ENCODE measurements around the gene KRTAP4-4.

KRTAP4-4 gene

DNA sequence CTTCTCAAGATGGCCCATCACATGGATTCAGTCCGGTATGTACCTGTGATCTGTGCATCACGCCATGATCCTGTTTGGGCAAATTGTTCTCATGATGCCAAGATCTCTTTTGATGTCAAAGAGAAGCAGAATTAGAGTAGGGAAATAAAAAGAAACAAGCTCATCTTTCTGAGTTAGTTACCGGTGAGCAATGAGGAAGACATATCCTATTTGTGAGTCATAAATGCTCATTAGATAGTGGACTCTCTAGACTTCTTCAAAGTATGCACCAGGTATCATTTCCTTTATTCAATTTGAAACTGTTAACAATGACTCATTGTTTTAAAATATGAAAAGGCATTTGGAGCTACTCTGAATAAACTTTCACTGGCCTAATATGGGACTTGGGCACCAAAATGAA, 28.6 kb downstream of the KRTAP4-4 start:
- no peaks in the 10 kb centered on the region for H3K9me3 ChIP-seq (ENCODE audit: control insufficient read depth, insufficient read depth, low read depth, low read length)
- H3K36me3 ChIP-seq (ENCODE audit: control insufficient read depth in 2 of 2, insufficient read depth in 1 of 2, low read length in 2 of 2): no peaks in the 10 kb centered on the region
- H3K27ac ChIP-seq (ENCODE audit: extremely low read depth, low read depth, low read length): no peak overlapping the region
- no peak overlapping the region for H3K4me3 ChIP-seq (ENCODE audit: low read depth, low read length)
- POLR2A ChIA-PET: no interaction called here
- CTCF ChIA-PET: interaction anchor here (0.8 to 1.3 kb wide), 2 partner anchors 190 to 328 kb away, joined by 3 to 6 read pairs; no protein-coding TSS in a partner anchor
- H3K4me1 ChIP-seq (ENCODE audit: control insufficient read depth, insufficient read depth, low read length): no peaks in the 10 kb centered on the region
- TF ChIP-seq, protein P1, sequence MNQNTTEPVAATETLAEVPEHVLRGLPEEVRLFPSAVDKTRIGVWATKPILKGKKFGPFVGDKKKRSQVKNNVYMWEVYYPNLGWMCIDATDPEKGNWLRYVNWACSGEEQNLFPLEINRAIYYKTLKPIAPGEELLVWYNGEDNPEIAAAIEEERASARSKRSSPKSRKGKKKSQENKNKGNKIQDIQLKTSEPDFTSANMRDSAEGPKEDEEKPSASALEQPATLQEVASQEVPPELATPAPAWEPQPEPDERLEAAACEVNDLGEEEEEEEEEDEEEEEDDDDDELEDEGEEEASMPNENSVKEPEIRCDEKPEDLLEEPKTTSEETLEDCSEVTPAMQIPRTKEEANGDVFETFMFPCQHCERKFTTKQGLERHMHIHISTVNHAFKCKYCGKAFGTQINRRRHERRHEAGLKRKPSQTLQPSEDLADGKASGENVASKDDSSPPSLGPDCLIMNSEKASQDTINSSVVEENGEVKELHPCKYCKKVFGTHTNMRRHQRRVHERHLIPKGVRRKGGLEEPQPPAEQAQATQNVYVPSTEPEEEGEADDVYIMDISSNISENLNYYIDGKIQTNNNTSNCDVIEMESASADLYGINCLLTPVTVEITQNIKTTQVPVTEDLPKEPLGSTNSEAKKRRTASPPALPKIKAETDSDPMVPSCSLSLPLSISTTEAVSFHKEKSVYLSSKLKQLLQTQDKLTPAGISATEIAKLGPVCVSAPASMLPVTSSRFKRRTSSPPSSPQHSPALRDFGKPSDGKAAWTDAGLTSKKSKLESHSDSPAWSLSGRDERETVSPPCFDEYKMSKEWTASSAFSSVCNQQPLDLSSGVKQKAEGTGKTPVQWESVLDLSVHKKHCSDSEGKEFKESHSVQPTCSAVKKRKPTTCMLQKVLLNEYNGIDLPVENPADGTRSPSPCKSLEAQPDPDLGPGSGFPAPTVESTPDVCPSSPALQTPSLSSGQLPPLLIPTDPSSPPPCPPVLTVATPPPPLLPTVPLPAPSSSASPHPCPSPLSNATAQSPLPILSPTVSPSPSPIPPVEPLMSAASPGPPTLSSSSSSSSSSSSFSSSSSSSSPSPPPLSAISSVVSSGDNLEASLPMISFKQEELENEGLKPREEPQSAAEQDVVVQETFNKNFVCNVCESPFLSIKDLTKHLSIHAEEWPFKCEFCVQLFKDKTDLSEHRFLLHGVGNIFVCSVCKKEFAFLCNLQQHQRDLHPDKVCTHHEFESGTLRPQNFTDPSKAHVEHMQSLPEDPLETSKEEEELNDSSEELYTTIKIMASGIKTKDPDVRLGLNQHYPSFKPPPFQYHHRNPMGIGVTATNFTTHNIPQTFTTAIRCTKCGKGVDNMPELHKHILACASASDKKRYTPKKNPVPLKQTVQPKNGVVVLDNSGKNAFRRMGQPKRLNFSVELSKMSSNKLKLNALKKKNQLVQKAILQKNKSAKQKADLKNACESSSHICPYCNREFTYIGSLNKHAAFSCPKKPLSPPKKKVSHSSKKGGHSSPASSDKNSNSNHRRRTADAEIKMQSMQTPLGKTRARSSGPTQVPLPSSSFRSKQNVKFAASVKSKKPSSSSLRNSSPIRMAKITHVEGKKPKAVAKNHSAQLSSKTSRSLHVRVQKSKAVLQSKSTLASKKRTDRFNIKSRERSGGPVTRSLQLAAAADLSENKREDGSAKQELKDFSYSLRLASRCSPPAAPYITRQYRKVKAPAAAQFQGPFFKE (tag by site-specific recombination; IDR thresholded peaks at IDR 0.05; ENCODE audit: borderline replicate concordance): no peak
- TF ChIP-seq ZNF610 (tag by site-specific recombination; IDR thresholded peaks at IDR 0.05; ENCODE audit: borderline replicate concordance) (no peak), ZSCAN23 (tag by site-specific recombination; IDR thresholded peaks at IDR 0.05) (no peak), ZNF174 (tag by site-specific recombination; IDR thresholded peaks at IDR 0.05) (no peak), KLF10 (tag by site-specific recombination; IDR thresholded peaks at IDR 0.05) (no peak), KLF7 (tag by site-specific recombination; IDR thresholded peaks at IDR 0.05; ENCODE audit: borderline replicate concordance) (no peak), ZNF473 (tag by site-specific recombination; IDR thresholded peaks at IDR 0.05) (no peak), SP7 (tag by site-specific recombination; IDR thresholded peaks at IDR 0.05) (no peak), TCF7L2 (IDR thresholded peaks at IDR 0.05; ENCODE audit: borderline replicate concordance, low read depth, low read length) (no peak), PRDM1 (tag by site-specific recombination; IDR thresholded peaks at IDR 0.05) (no peak)
- TF ChIP-seq, protein P2, sequence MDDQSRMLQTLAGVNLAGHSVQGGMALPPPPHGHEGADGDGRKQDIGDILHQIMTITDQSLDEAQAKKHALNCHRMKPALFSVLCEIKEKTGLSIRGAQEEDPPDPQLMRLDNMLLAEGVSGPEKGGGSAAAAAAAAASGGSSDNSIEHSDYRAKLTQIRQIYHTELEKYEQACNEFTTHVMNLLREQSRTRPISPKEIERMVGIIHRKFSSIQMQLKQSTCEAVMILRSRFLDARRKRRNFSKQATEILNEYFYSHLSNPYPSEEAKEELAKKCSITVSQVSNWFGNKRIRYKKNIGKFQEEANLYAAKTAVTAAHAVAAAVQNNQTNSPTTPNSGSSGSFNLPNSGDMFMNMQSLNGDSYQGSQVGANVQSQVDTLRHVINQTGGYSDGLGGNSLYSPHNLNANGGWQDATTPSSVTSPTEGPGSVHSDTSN (CRISPR knock-in tag; IDR thresholded peaks at IDR 0.05): no peak
- TF ChIP-seq, protein P3, sequence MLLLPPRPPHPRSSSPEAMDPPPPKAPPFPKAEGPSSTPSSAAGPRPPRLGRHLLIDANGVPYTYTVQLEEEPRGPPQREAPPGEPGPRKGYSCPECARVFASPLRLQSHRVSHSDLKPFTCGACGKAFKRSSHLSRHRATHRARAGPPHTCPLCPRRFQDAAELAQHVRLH (tag by site-specific recombination; IDR thresholded peaks at IDR 0.05): no peak
- TF ChIP-seq, protein P4, sequence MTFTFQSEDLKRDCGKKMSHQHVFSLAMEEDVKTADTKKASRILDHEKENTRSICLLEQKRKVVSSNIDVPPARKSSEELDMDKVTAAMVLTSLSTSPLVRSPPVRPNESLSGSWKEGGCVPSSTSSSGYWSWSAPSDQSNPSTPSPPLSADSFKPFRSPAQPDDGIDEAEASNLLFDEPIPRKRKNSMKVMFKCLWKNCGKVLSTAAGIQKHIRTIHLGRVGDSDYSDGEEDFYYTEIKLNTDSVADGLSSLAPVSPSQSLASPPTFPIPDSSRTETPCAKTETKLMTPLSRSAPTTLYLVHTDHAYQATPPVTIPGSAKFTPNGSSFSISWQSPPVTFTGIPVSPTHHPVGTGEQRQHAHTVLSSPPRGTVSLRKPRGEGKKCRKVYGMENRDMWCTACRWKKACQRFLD (tag by site-specific recombination; IDR thresholded peaks at IDR 0.05): no peak

DNA sequence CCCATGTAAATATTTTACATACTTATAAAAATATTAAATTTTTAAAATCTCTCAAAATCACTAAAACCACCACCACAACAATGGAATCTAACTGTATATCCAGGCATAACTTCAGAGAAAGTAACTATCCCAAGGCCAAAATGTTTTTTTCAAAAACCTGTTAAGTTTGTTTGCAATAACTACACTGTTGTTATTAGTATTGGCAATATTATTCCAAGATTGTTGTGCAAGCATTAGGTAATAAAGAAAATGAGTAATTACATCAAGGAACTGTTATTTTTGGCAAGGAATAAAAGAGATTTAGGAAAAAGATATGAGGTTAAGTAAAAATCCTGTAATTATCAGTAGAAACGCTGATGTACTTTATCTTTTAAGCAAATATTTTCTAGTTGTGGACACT, 33.2 kb downstream of the KRTAP4-4 start:
- ChIA-PET POLR2A (no interaction called here), CTCF (interaction anchor here (0.7 kb wide), 1 partner anchor 332 kb away, joined by 3 read pairs; no protein-coding TSS in a partner anchor)
- TF ChIP-seq ZNF423 (tag by site-specific recombination; IDR thresholded peaks at IDR 0.05): no peak
- TF ChIP-seq, protein P2 (CRISPR knock-in tag; IDR thresholded peaks at IDR 0.05): no peak
- no peak for TF ChIP-seq GLI2 (tag by site-specific recombination; IDR thresholded peaks at IDR 0.05; ENCODE audit: borderline replicate concordance, low read depth)
- no peak for TF ChIP-seq ZBTB7A (tag by site-specific recombination; IDR thresholded peaks at IDR 0.05; ENCODE audit: low read depth)
- TF ChIP-seq SCRT2 (tag by site-specific recombination; IDR thresholded peaks at IDR 0.05): no peak
- no peak for TF ChIP-seq ZBTB48 (tag by site-specific recombination; IDR thresholded peaks at IDR 0.05)
- TF ChIP-seq, protein P5, sequence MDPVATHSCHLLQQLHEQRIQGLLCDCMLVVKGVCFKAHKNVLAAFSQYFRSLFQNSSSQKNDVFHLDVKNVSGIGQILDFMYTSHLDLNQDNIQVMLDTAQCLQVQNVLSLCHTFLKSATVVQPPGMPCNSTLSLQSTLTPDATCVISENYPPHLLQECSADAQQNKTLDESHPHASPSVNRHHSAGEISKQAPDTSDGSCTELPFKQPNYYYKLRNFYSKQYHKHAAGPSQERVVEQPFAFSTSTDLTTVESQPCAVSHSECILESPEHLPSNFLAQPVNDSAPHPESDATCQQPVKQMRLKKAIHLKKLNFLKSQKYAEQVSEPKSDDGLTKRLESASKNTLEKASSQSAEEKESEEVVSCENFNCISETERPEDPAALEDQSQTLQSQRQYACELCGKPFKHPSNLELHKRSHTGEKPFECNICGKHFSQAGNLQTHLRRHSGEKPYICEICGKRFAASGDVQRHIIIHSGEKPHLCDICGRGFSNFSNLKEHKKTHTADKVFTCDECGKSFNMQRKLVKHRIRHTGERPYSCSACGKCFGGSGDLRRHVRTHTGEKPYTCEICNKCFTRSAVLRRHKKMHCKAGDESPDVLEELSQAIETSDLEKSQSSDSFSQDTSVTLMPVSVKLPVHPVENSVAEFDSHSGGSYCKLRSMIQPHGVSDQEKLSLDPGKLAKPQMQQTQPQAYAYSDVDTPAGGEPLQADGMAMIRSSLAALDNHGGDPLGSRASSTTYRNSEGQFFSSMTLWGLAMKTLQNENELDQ (tag by site-specific recombination; IDR thresholded peaks at IDR 0.05; ENCODE audit: low read depth): no peak
- TF ChIP-seq ZNF629 (tag by site-specific recombination; IDR thresholded peaks at IDR 0.05): no peak
- TF ChIP-seq ZNF670 (tag by site-specific recombination; IDR thresholded peaks at IDR 0.05; ENCODE audit: low read depth): no peak
- TF ChIP-seq ZNF174 (tag by site-specific recombination; IDR thresholded peaks at IDR 0.05): no peak
- no peak for TF ChIP-seq ZNF558 (tag by site-specific recombination; IDR thresholded peaks at IDR 0.05)
- TF ChIP-seq ZNF19 (tag by site-specific recombination; IDR thresholded peaks at IDR 0.05; ENCODE audit: low read depth): no peak
- H3K27ac ChIP-seq (ENCODE audit: extremely low read depth, low read depth, low read length): no peak overlapping the region
- H3K36me3 ChIP-seq (ENCODE audit: control insufficient read depth in 2 of 2, insufficient read depth in 1 of 2, low read length in 2 of 2): no peaks in the 10 kb centered on the region
- no peaks in the 10 kb centered on the region; the same call in 1 of the 2 replicates for H3K9me3 ChIP-seq (ENCODE audit: control insufficient read depth, insufficient read depth, low read depth, low read length)
- no peak overlapping the region for H3K4me3 ChIP-seq (ENCODE audit: low read depth, low read length)
- no peaks in the 10 kb centered on the region for H3K4me1 ChIP-seq (ENCODE audit: control insufficient read depth, insufficient read depth, low read length)

Measured in HEK293 (cell line).